Measurements from ENCODE around the gene NCDN. TPM values are rescaled to one million over a fixed set of nuclear protein-coding genes. Genes with fewer than 3 reads are reported as not detected.
"Not testable (repeated sequence)": the region's sequence is repeated elsewhere in the genome, so short reads cannot be mapped to it uniquely, and the experiment has no call there.

Gene NCDN
- total RNA-seq, 2 experiments from 2014 or later: 17.3 to 17.5 TPM

GRCh38 chr1:35577071-35577998 lies 19.7 kb downstream of the NCDN start:
- Mint-ChIP-seq H3K36me3 (ENCODE audit: low read depth) (no peaks in the 10 kb centered on the region), H3K27ac (peak overlapping the region; percentile 87), H3K27me3 (peaks cover 10% of the 10 kb centered on the region), H3K4me3 (peak overlapping the region; percentile 81), H3K4me1 (ENCODE audit: low read depth) (peaks cover 20% of the 10 kb centered on the region), H3K9me3 (no peaks in the 10 kb centered on the region)
- peak; percentile 81 for DNase-seq
- intact Hi-C loops (cut with micrococcal nuclease): no loop called here
- CTCF ChIA-PET: interaction anchor here (1.0 to 2.6 kb wide), 7 partner anchors 8 to 198 kb away, joined by 3 to 15 read pairs (median 6); partner anchors contain the start of gene CLSPN
- no peak for TF ChIP-seq CTCF (IDR thresholded peaks at IDR 0.05)
- ATAC-seq: peak; percentile 92
- POLR2A ChIA-PET: interaction anchor here (0.6 to 1.7 kb wide), 8 partner anchors 9 to 192 kb away, joined by 3 to 9 read pairs (median 4); partner anchors contain the start of genes CLSPN and KIAA0319L

DNA sequence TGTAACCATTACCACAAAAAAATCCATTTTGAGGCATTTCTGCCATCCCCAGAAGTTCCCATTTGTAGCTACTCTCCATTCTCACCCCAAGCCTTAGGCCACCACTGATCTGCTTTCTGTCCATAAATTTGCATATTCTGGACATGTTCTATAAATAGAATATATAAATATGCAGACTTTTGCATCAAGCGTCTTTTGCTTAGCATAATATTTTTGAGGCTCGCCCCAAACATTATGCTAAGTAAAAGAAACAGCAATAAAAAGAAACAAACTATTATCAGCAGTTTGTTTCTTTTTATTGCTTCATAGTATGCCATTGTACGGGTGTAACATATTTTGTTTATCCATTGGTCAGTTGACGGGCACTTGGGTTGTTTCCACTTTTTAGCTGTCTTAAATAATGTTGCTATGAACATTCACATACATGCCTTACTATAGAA lies 23.4 kb downstream of the NCDN start:
- intact Hi-C loops (cut with micrococcal nuclease): no loop called here
- Mint-ChIP-seq H3K27me3 (peaks cover 2% of the 10 kb centered on the region), H3K27ac (no peak overlapping the region), H3K9me3 (no peaks in the 10 kb centered on the region), H3K4me3 (no peak overlapping the region), H3K4me1 (ENCODE audit: low read depth) (peaks cover 19% of the 10 kb centered on the region), H3K36me3 (ENCODE audit: low read depth) (no peaks in the 10 kb centered on the region)
- ChIA-PET CTCF (interaction anchor here (0.7 to 1.6 kb wide), 5 partner anchors 12 to 153 kb away, joined by 3 to 6 read pairs (median 4); no protein-coding TSS in a partner anchor), POLR2A (interaction anchor here (0.6 kb wide), 1 partner anchor 23 kb away, joined by 4 read pairs; the partner anchor contains the start of gene NCDN)
- ATAC-seq (no peak), DNase-seq (no peak)
- TF ChIP-seq CTCF (IDR thresholded peaks at IDR 0.05): no peak

- H3K9me3 Mint-ChIP-seq; H3K27ac Mint-ChIP-seq; DNase-seq; H3K36me3 Mint-ChIP-seq (ENCODE audit: low read depth); POLR2A ChIA-PET; intact Hi-C loops (cut with micrococcal nuclease); H3K27me3 Mint-ChIP-seq; H3K4me3 Mint-ChIP-seq; ATAC-seq: not testable (repeated sequence)
- CTCF ChIA-PET: interaction anchor here (1.0 to 1.6 kb wide), 4 partner anchors 13 to 152 kb away, joined by 3 to 6 read pairs (median 5); no protein-coding TSS in a partner anchor
- peaks cover 14% of the 10 kb centered on the region for H3K4me1 Mint-ChIP-seq (ENCODE audit: low read depth)
Observed at GRCh38 chr1:35581621-35582020, 24.0 kb downstream of the NCDN start.

- Mint-ChIP-seq H3K36me3 (ENCODE audit: low read depth) (no peaks in the 10 kb centered on the region), H3K27ac (no peak overlapping the region), H3K4me1 (ENCODE audit: low read depth) (no peaks in the 10 kb centered on the region), H3K27me3 (no peaks in the 10 kb centered on the region), H3K4me3 (no peak overlapping the region), H3K9me3 (no peaks in the 10 kb centered on the region)
- DNase-seq (no peak), ATAC-seq (no peak)
- POLR2A ChIA-PET: no interaction called here
- intact Hi-C loops (cut with micrococcal nuclease): no loop called here
- CTCF ChIA-PET: interaction anchor here (1.1 to 1.3 kb wide), 2 partner anchors 16 to 187 kb away, joined by 3 to 7 read pairs; no protein-coding TSS in a partner anchor
- no peak for TF ChIP-seq CTCF (IDR thresholded peaks at IDR 0.05)
Observed at GRCh38 chr1:35585281-35585680, 27.7 kb downstream of the NCDN start.

- H3K27me3 Mint-ChIP-seq; H3K36me3 Mint-ChIP-seq (ENCODE audit: low read depth); H3K9me3 Mint-ChIP-seq; H3K4me1 Mint-ChIP-seq (ENCODE audit: low read depth); intact Hi-C loops (cut with micrococcal nuclease); DNase-seq; POLR2A ChIA-PET; H3K4me3 Mint-ChIP-seq; H3K27ac Mint-ChIP-seq; ATAC-seq: not testable (repeated sequence)
- CTCF ChIA-PET: interaction anchor here (1.3 kb wide), 1 partner anchor 17 kb away, joined by 7 read pairs; no protein-coding TSS in a partner anchor
Observed at GRCh38 chr1:35585805-35586204, 28.2 kb downstream of the NCDN start.
